ENCODE data around the gene GFM2. TPM values are rescaled to one million over a fixed set of nuclear protein-coding genes. Genes with fewer than 3 reads are reported as not detected.

GFM2 gene
- total and polyA plus RNA-seq, 2 of the 8 experiments (the other 6 are each of a cell fraction or from before 2014, with no cell fraction given), result 17.8 to 30.6 TPM

GRCh38 chr5:74693191-74693590, 73.7 kb downstream of the GFM2 start:
- no peak overlapping the region for H2BK120ac ChIP-seq (replicated peaks; ENCODE audit: low read depth, low read length)
- H2AFZ ChIP-seq (ENCODE audit: low read length), result no peak overlapping the region
- H3K4me1 ChIP-seq (replicated peaks in 1 of 4; ENCODE audit: control insufficient read depth in 3 of 4, insufficient read depth in 4 of 4, low read length in 3 of 4), result no peaks in the 10 kb centered on the region
- FAIRE-seq (no peak), DNase-seq (ENCODE audit: low read depth in 1 of 2, low spot score in 2 of 2) (no peak)
- no peak overlapping the region for H3K18ac ChIP-seq (ENCODE audit: extremely low read depth, low read length)
- H4K5ac ChIP-seq (ENCODE audit: insufficient read length, low read depth, low read length), result no peak overlapping the region
- no peak overlapping the region for H3K4ac ChIP-seq (replicated peaks; ENCODE audit: insufficient read length, low read depth, low read length)
- H3K79me2 ChIP-seq (ENCODE audit: control insufficient read depth in 1 of 2, insufficient read depth in 2 of 2, low read length in 2 of 2), result no peaks in the 10 kb centered on the region
- no peak overlapping the region for H3K14ac ChIP-seq (ENCODE audit: insufficient read length)
- no peaks in the 10 kb centered on the region for H4K20me1 ChIP-seq (replicated peaks in 1 of 2; ENCODE audit: control insufficient read depth in 1 of 2, insufficient read depth in 2 of 2, low read length in 2 of 2)
- CTCF ChIA-PET (ENCODE audit: partially characterized antibody), result interaction anchor here (1.1 to 1.7 kb wide), 2 partner anchors 21 to 226 kb away, joined by 4 read pairs; no protein-coding TSS in a partner anchor
- 78% methylated on average over 4 of the region's 4 CpGs; no CpG with 5 or more reads in 1 of the 2 experiments for WGBS, 2 experiments (ENCODE audit: extremely low coverage in 1 of 2, insufficient coverage in 1 of 2, insufficient read length in 1 of 2, insufficient replicate concordance in 2 of 2, low coverage in 1 of 2, low lambda C conversion rate in 2 of 2, missing lambda C conversion rate in 1 of 2)
- no peaks in the 10 kb centered on the region for H3K23me2 ChIP-seq (ENCODE audit: low read depth, low read length)
- no peak overlapping the region for H3K4me3 ChIP-seq (ENCODE audit: extremely low read depth in 1 of 4, insufficient read depth in 2 of 4, low read depth in 3 of 4, low read length in 4 of 4)
- POLR2A ChIA-PET (ENCODE audit: partially characterized antibody), result interaction anchor here (1.2 kb wide), 1 partner anchor 8 kb away, joined by 3 read pairs; the partner anchor contains the start of gene HEXB
- no peak overlapping the region for H3K56ac ChIP-seq (replicated peaks; ENCODE audit: insufficient read length, low read depth, low read length)
- no peaks in the 10 kb centered on the region for H3K9me3 ChIP-seq (ENCODE audit: insufficient read depth in 2 of 2, low read depth in 1 of 2, low read length in 1 of 2)
- H3K4me2 ChIP-seq (ENCODE audit: insufficient read depth in 1 of 2, low read depth in 2 of 2, low read length in 2 of 2), result no peak overlapping the region
- H3K36me3 ChIP-seq (ENCODE audit: control insufficient read depth in 2 of 4, insufficient read depth in 4 of 4, low read length in 3 of 4), result peaks cover 0 to 33% (median 7%) of the 10 kb centered on the region in 4 experiments; a peak in 3 of 8 replicates
- H3K23ac ChIP-seq (ENCODE audit: insufficient read length), result no peak overlapping the region
- H3K79me1 ChIP-seq (ENCODE audit: low read depth, low read length), result no peaks in the 10 kb centered on the region
- H2BK5ac ChIP-seq (ENCODE audit: low read depth, low read length), result no peak overlapping the region
- H4K91ac ChIP-seq (replicated peaks; ENCODE audit: insufficient read length, low read length), result no peak overlapping the region
- H2BK20ac ChIP-seq (ENCODE audit: low read length), result no peak overlapping the region
- H3K27me3 ChIP-seq (replicated peaks in 1 of 4; ENCODE audit: control insufficient read depth in 3 of 4, extremely low read depth in 1 of 4, insufficient read depth in 3 of 4, low read length in 3 of 4), result no peaks in the 10 kb centered on the region
- no peak overlapping the region for H2BK12ac ChIP-seq (ENCODE audit: low read depth, low read length)
- no peak overlapping the region for H3K27ac ChIP-seq (ENCODE audit: low read depth, low read length)
- no peak overlapping the region for H4K8ac ChIP-seq (ENCODE audit: extremely low read depth, insufficient read depth, low read length)
- no peak overlapping the region for H3K9ac ChIP-seq (replicated peaks in 1 of 4; ENCODE audit: extremely low read depth in 1 of 4, low read depth in 3 of 4, low read length in 3 of 4)
- H2AK5ac ChIP-seq (ENCODE audit: low read depth, low read length), result no peak overlapping the region
- H2BK15ac ChIP-seq (ENCODE audit: low read length), result no peak overlapping the region
- TF ChIP-seq SP2 (IDR thresholded peaks at IDR 0.05; ENCODE audit: low read length) (no peak), KDM4A (IDR thresholded peaks at IDR 0.05; ENCODE audit: low read depth, low read length, severe bottlenecking) (no peak), FOSL1 (IDR thresholded peaks at IDR 0.05; ENCODE audit: insufficient read depth, low read depth, low read length) (no peak), EGR1 (IDR thresholded peaks at IDR 0.05; ENCODE audit: borderline replicate concordance, low read depth, low read length) (no peak), E2F6 (IDR thresholded peaks at IDR 0.05) (no peak), RNF2 (IDR thresholded peaks at IDR 0.05; ENCODE audit: borderline replicate concordance, low read depth, low read length, missing control alignments, poor library complexity, severe bottlenecking) (no peak), CHD1 (IDR thresholded peaks at IDR 0.05; ENCODE audit: low read depth, low read length) (no peak), NRF1 (IDR thresholded peaks at IDR 0.05; ENCODE audit: low read depth, low read length) (no peak), EZH2 (IDR thresholded peaks at IDR 0.05; ENCODE audit: low read depth, low read length, severe bottlenecking) (no peak), GABPA (IDR thresholded peaks at IDR 0.05; ENCODE audit: borderline replicate concordance, insufficient read depth, low read length) (no peak), NANOG (IDR thresholded peaks at IDR 0.05; ENCODE audit: insufficient read depth, low read depth, low read length, poor library complexity, severe bottlenecking) (no peak), JUND (IDR thresholded peaks at IDR 0.05; ENCODE audit: low read length) (no peak), RBBP5 (IDR thresholded peaks at IDR 0.05; ENCODE audit: borderline replicate concordance, low read depth, low read length) (no peak)
